Fibroblast of lung (primary cell): ENCODE data around the gene WWTR1. TPM values are rescaled to one million over a fixed set of nuclear protein-coding genes. Genes with fewer than 3 reads are reported as not detected.

ENCODE experiments used
- DNase-seq, 2 donors: peaks; one replicate each; pipeline versions ENCODE4 v3.0.0 to v3.0.0-alpha.2; 2010; ENCODE audit warnings: low read depth in 2 of 2
- H2AFZ ChIP-seq: 2 replicates; pipeline ENCODE4 v1.5.1; 2012; ENCODE audit warnings: low read length, control low read depth, inconsistent platforms
- H3K27ac ChIP-seq: 2 replicates; pipeline ENCODE4 v1.5.1; 2011; ENCODE audit warnings: low read length, control low read depth; ENCODE audit not compliant: insufficient read depth
- H3K27me3 ChIP-seq: 2 replicates; pipeline ENCODE4 v1.5.1; 2011; ENCODE audit warnings: mild to moderate bottlenecking, low read length; ENCODE audit not compliant: control insufficient read depth, insufficient read depth
- H3K36me3 ChIP-seq: 2 replicates; pipeline ENCODE4 v1.5.1; 2011; ENCODE audit warnings: low read length; ENCODE audit not compliant: control insufficient read depth, insufficient read depth
- H3K4me1 ChIP-seq: 2 replicates; pipeline ENCODE4 v1.5.1; 2011; ENCODE audit warnings: low read length; ENCODE audit not compliant: control insufficient read depth, insufficient read depth; ENCODE audit errors: extremely low read depth
- H3K4me2 ChIP-seq: 2 replicates; pipeline ENCODE4 v1.5.1; 2011; ENCODE audit warnings: low read length, control low read depth; ENCODE audit not compliant: insufficient read depth; ENCODE audit errors: extremely low read depth
- H3K4me3 ChIP-seq, 4 experiments: fragments of 200-600 bp in 1 of 4; sonication (generic) in 1 of 4; replicated peaks in 1 of 4; 2 replicates each; pipeline ENCODE4 v1.5.1; 2011 to 2016; ENCODE audit warnings: low read length in 4 of 4, low read depth in 3 of 4, mild to moderate bottlenecking in 3 of 4, control low read depth in 2 of 4, inconsistent platforms in 1 of 4, mixed read lengths in 1 of 4; ENCODE audit not compliant: insufficient read depth in 1 of 4; ENCODE audit errors: control extremely low read depth in 1 of 4
- H3K79me2 ChIP-seq: 2 replicates; pipeline ENCODE4 v1.5.1; 2012; ENCODE audit warnings: mild to moderate bottlenecking, low read length, inconsistent platforms; ENCODE audit not compliant: control insufficient read depth, insufficient read depth
- H3K9ac ChIP-seq: 2 replicates; pipeline ENCODE4 v1.5.1; 2011; ENCODE audit warnings: mild to moderate bottlenecking, low read length, control low read depth; ENCODE audit not compliant: insufficient read depth
- H3K9me3 ChIP-seq: 2 replicates; pipeline ENCODE4 v1.5.1; 2012; ENCODE audit warnings: low read depth, low read length; ENCODE audit not compliant: control insufficient read depth, insufficient read depth
- H4K20me1 ChIP-seq: 2 replicates; pipeline ENCODE4 v1.5.1; 2011; ENCODE audit warnings: low read length; ENCODE audit not compliant: control insufficient read depth, insufficient read depth; ENCODE audit errors: extremely low read depth
- EZH2 ChIP-seq: IDR thresholded peaks from 2 replicates; pipeline ENCODE4 v1.5.1; 2012; ENCODE audit warnings: low read length, control low read depth, mild to moderate bottlenecking; ENCODE audit errors: missing control alignments
- polyA plus RNA-seq, 2 donors: library from polyadenylated mRNA; depleted of rRNA in 1 of 2; stranded (reverse) in 1 of 2; unstranded in 1 of 2; fragments of >200 nt; gene quantifications; 2 replicates each; pipeline ENCODE4 v1.2.1, GENCODE V29; 2011 to 2012; ENCODE audit warnings: missing spikeins in 1 of 2
- total RNA-seq: library from RNA; depleted of rRNA; stranded (reverse); fragments of >200 nt; gene quantifications from 2 replicates; pipeline ENCODE4 v1.2.1, GENCODE V29; 2014
- TF ChIP-seq, protein P1 (sequence below), 2 donors: IDR thresholded peaks in 1 of 2; conservative IDR thresholded peaks in 1 of 2; 1 replicate in 1 of 2; 2 replicates in 1 of 2; pipeline ENCODE4 v1.5.1; 2011 to 2012; ENCODE audit warnings: low read length in 2 of 2, control low read depth in 1 of 2, inconsistent platforms in 1 of 2, low read depth in 1 of 2, mild to moderate bottlenecking in 1 of 2

The WWTR1 gene
- total and polyA plus RNA-seq, 2 donors (not counting 1 experiment from before 2014, with no cell fraction given), result 13.7 to 71.5 TPM

- H3K4me3 ChIP-seq, result peak overlapping the region in 1 of 4 experiments; percentile 9
- H3K79me2 ChIP-seq, result no peaks in the 10 kb centered on the region
- DNase-seq, result no peak
- no peak overlapping the region for H3K9ac ChIP-seq
- no peaks in the 10 kb centered on the region for H3K36me3 ChIP-seq
- H3K27me3 ChIP-seq, result no peaks in the 10 kb centered on the region
- H4K20me1 ChIP-seq, result no peaks in the 10 kb centered on the region
- TF ChIP-seq, protein P1, sequence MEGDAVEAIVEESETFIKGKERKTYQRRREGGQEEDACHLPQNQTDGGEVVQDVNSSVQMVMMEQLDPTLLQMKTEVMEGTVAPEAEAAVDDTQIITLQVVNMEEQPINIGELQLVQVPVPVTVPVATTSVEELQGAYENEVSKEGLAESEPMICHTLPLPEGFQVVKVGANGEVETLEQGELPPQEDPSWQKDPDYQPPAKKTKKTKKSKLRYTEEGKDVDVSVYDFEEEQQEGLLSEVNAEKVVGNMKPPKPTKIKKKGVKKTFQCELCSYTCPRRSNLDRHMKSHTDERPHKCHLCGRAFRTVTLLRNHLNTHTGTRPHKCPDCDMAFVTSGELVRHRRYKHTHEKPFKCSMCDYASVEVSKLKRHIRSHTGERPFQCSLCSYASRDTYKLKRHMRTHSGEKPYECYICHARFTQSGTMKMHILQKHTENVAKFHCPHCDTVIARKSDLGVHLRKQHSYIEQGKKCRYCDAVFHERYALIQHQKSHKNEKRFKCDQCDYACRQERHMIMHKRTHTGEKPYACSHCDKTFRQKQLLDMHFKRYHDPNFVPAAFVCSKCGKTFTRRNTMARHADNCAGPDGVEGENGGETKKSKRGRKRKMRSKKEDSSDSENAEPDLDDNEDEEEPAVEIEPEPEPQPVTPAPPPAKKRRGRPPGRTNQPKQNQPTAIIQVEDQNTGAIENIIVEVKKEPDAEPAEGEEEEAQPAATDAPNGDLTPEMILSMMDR (conservative IDR thresholded peaks at IDR 0.05 in 1 of 2, IDR thresholded peaks at IDR 0.05 in 1 of 2; ENCODE audit: low read depth in 1 of 2, low read length in 2 of 2), result no peak
- TF ChIP-seq EZH2, result no peak
- H3K4me2 ChIP-seq, result peak overlapping the region; percentile 51
- no peaks in the 10 kb centered on the region for H3K9me3 ChIP-seq
- H3K4me1 ChIP-seq, result peaks cover 6% of the 10 kb centered on the region
- no peak overlapping the region for H3K27ac ChIP-seq
- H2AFZ ChIP-seq, result peak overlapping the region; percentile 1
Measured at GRCh38 chr3:149701206-149701976, 43.6 kb upstream of the WWTR1 start.

DNA sequence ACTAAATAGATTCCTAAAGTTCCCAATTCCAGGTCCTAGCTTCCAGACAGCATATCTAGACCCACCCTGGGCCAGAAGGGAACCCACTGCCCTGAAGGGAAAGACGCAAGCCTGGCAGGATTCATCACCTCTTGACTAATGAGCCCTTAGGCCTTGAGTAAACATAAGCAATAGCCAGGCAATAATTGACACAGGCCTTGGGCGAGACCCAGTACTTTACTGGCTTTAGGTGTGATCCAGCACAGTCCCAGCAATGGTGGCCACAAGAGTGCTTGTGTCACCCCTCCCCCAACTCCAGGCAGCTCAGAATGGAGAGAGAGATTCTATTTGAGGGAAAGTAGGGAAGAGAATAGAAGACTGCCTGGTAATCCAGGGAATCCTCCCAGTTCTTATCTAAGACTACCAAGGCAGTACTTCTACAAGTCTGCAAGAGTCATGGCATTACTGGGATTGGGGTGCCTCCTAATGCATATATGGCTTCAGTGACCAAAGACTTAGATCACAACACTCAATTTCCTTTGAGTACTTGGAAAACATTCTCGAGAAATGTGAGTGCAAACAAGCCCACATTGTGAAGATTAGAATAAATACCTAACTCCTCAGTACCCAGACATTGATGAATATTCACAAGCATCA lies 30.4 kb upstream of the WWTR1 start:
- TF ChIP-seq, protein P1 (conservative IDR thresholded peaks at IDR 0.05 in 1 of 2, IDR thresholded peaks at IDR 0.05 in 1 of 2; ENCODE audit: low read depth in 1 of 2, low read length in 2 of 2), result no peak
- TF ChIP-seq EZH2, result no peak
- Histone ChIP-seq H3K36me3 (no peaks in the 10 kb centered on the region), H3K27ac (no peak overlapping the region), H3K4me1 (no peaks in the 10 kb centered on the region), H3K4me2 (no peak overlapping the region), H3K9ac (no peak overlapping the region), H3K79me2 (no peaks in the 10 kb centered on the region), H3K9me3 (no peaks in the 10 kb centered on the region), H3K4me3 (no peak overlapping the region), H3K27me3 (no peaks in the 10 kb centered on the region), H4K20me1 (no peaks in the 10 kb centered on the region), H2AFZ (no peak overlapping the region)
- no peak for DNase-seq

DNA sequence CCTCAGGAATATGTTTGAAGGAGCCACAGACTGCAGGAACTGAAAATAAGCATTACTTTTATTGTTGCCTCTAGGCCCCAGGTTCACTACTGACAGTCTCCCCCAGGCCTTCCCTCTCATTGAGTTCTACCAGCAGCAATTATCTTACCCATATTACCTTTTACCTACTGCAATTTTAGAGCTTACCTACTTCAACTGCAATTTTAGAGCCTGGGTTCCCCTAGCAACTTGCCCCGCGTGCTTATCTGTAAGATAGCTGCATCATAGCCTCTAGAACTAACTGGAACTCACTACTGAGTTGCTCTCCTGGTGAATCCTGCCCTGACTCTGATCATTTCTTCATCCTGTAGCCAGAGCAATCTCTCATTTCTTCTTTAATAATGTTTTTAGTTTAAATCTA lies 29.2 kb upstream of the WWTR1 start:
- Histone ChIP-seq H3K79me2 (no peaks in the 10 kb centered on the region), H2AFZ (no peak overlapping the region), H3K36me3 (no peaks in the 10 kb centered on the region), H3K4me2 (no peak overlapping the region), H4K20me1 (no peaks in the 10 kb centered on the region), H3K4me1 (no peaks in the 10 kb centered on the region), H3K27me3 (no peaks in the 10 kb centered on the region), H3K27ac (no peak overlapping the region), H3K9me3 (no peaks in the 10 kb centered on the region), H3K9ac (no peak overlapping the region), H3K4me3 (no peak overlapping the region)
- no peak for TF ChIP-seq EZH2
- TF ChIP-seq, protein P1 (conservative IDR thresholded peaks at IDR 0.05 in 1 of 2, IDR thresholded peaks at IDR 0.05 in 1 of 2; ENCODE audit: low read depth in 1 of 2, low read length in 2 of 2), result no peak
- DNase-seq, result no peak
